Measurements from ENCODE around the gene BIRC2.

The BIRC2 gene

GRCh38 chr11:102389253-102389652 is 42.2 kb downstream of the BIRC2 start:
- H3K9me3 ChIP-seq (ENCODE audit: control insufficient read depth, insufficient read depth, low read depth, low read length): no peaks in the 10 kb centered on the region
- TF ChIP-seq GLI2 (tag by site-specific recombination; IDR thresholded peaks at IDR 0.05; ENCODE audit: borderline replicate concordance, low read depth): no peak
- no peak for TF ChIP-seq ZNF610 (tag by site-specific recombination; IDR thresholded peaks at IDR 0.05; ENCODE audit: borderline replicate concordance)
- no peak for TF ChIP-seq ZNF596 (tag by site-specific recombination; IDR thresholded peaks at IDR 0.05)
- no peak for TF ChIP-seq ZNF704 (tag by site-specific recombination; IDR thresholded peaks at IDR 0.05)
- no peak for TF ChIP-seq ZBTB7A (tag by site-specific recombination; IDR thresholded peaks at IDR 0.05; ENCODE audit: low read depth)
- H3K27ac ChIP-seq (ENCODE audit: extremely low read depth, low read depth, low read length): no peak overlapping the region
- POLR2A ChIA-PET: interaction anchor here (0.6 to 0.7 kb wide), 2 partner anchors 95 to 107 kb away, joined by 5 read pairs; no protein-coding TSS in a partner anchor
- no peak overlapping the region for H3K4me3 ChIP-seq (ENCODE audit: low read depth, low read length)
- no peaks in the 10 kb centered on the region for H3K4me1 ChIP-seq (ENCODE audit: control insufficient read depth, insufficient read depth, low read length)
- peaks cover 0 to 62% of the 10 kb centered on the region in 2 experiments; a peak in 1 of 3 replicates for H3K36me3 ChIP-seq (ENCODE audit: control insufficient read depth in 2 of 2, insufficient read depth in 1 of 2, low read length in 2 of 2)
- CTCF ChIA-PET: interaction anchor here (2.1 to 3.4 kb wide), 4 partner anchors 18 to 107 kb away, joined by 11 to 26 read pairs (median 16); no protein-coding TSS in a partner anchor

GRCh38 chr11:102390667-102391465 is 43.9 kb downstream of the BIRC2 start:
- ChIA-PET POLR2A (interaction anchor here (0.7 kb wide), 1 partner anchor 49 kb away, joined by 3 read pairs; no protein-coding TSS in a partner anchor), CTCF (interaction anchor here (0.5 to 3.4 kb wide), 48 partner anchors 10 to 1327 kb away, joined by 3 to 32 read pairs (median 4); no protein-coding TSS in a partner anchor)
- peaks cover 0 to 65% of the 10 kb centered on the region in 2 experiments; a peak in 2 of 3 replicates for H3K36me3 ChIP-seq (ENCODE audit: control insufficient read depth in 2 of 2, insufficient read depth in 1 of 2, low read length in 2 of 2)
- TF ChIP-seq ZNF280C (tag by site-specific recombination; IDR thresholded peaks at IDR 0.05) (no peak), PBX3 (CRISPR knock-in tag; IDR thresholded peaks at IDR 0.05) (no peak), ZNF623 (tag by site-specific recombination; IDR thresholded peaks at IDR 0.05) (no peak), ZSCAN18 (tag by site-specific recombination; IDR thresholded peaks at IDR 0.05) (no peak), ZNF692 (tag by site-specific recombination; IDR thresholded peaks at IDR 0.05) (peak; percentile 41; the same call in 1 of the 2 replicates), ZNF423 (tag by site-specific recombination; IDR thresholded peaks at IDR 0.05) (no peak), ZNF600 (tag by site-specific recombination; IDR thresholded peaks at IDR 0.05) (no peak), OVOL3 (tag by site-specific recombination; IDR thresholded peaks at IDR 0.05) (no peak), PRDM2 (tag by site-specific recombination; IDR thresholded peaks at IDR 0.05; ENCODE audit: borderline replicate concordance) (no peak), GFI1B (tag by site-specific recombination; IDR thresholded peaks at IDR 0.05) (no peak), ZNF596 (tag by site-specific recombination; IDR thresholded peaks at IDR 0.05) (no peak), RBAK (tag by site-specific recombination; IDR thresholded peaks at IDR 0.05) (no peak), ZNF501 (tag by site-specific recombination; IDR thresholded peaks at IDR 0.05) (peak; percentile 54; the same call in 1 of the 2 replicates), ZNF654 (tag by site-specific recombination; IDR thresholded peaks at IDR 0.05; ENCODE audit: low read depth) (peak; percentile 58), ZNF76 (tag by site-specific recombination; IDR thresholded peaks at IDR 0.05; ENCODE audit: borderline replicate concordance, low read depth) (no peak)

More at GRCh38 chr11:102390667-102391465, 43.9 kb downstream of the BIRC2 start:
- Histone ChIP-seq H3K4me3 (ENCODE audit: low read depth, low read length) (no peak overlapping the region), H3K27ac (ENCODE audit: extremely low read depth, low read depth, low read length) (no peak overlapping the region), H3K4me1 (ENCODE audit: control insufficient read depth, insufficient read depth, low read length) (no peaks in the 10 kb centered on the region), H3K9me3 (ENCODE audit: control insufficient read depth, insufficient read depth, low read depth, low read length) (no peaks in the 10 kb centered on the region)
